Measurements from ENCODE around the gene SARDH. TPM values are rescaled to one million over a fixed set of nuclear protein-coding genes. Genes with fewer than 3 reads are reported as not detected.

Gene SARDH
- total RNA-seq, 3 donors from 2014 or later: 0.23 to 2.1 (median 0.46) TPM

GRCh38 chr9:133614678-133615077, 123.5 kb downstream of the SARDH start:
- ATAC-seq: no peak
- no peaks in the 10 kb centered on the region for H3K4me1 ChIP-seq (ENCODE audit: low read depth)
- DNase-seq: no peak
- intact Hi-C loops (cut with DNase I, micrococcal nuclease): no loop called here
- H3K4me3 ChIP-seq: no peak overlapping the region
- no peaks in the 10 kb centered on the region for H3K36me3 ChIP-seq (ENCODE audit: low read depth)
- no peaks in the 10 kb centered on the region for H3K9me3 ChIP-seq
- no peak for TF ChIP-seq CTCF (IDR thresholded peaks at IDR 0.05)

- no peak for DNase-seq
- TF ChIP-seq CTCF (IDR thresholded peaks at IDR 0.05): no peak
- Histone ChIP-seq H3K4me1 (ENCODE audit: low read depth) (no peaks in the 10 kb centered on the region), H3K4me3 (no peak overlapping the region), H3K36me3 (ENCODE audit: low read depth) (no peaks in the 10 kb centered on the region), H3K9me3 (no peaks in the 10 kb centered on the region)
- intact Hi-C loops (cut with DNase I, micrococcal nuclease): no loop called here
- ATAC-seq: no peak
Observed at GRCh38 chr9:133614056-133614455, 124.1 kb downstream of the SARDH start.

Other genes with a start within 250 kb of the SARDH start
- gene MYMK, start 213.4 kb downstream of the SARDH start, total RNA-seq: not detected
- gene ADAMTSL2, start 203.6 kb downstream of the SARDH start, total RNA-seq: 1 to 10 TPM; 1.3 to 2.7 (median 1.5) TPM
- 1 to 10 TPM; 2.0 to 3.9 (median 3.8) TPM for gene FAM163B, start 129.0 kb downstream of the SARDH start, total RNA-seq
- gene DBH, start 102.0 kb downstream of the SARDH start, total RNA-seq: not detected